HL-60 (cell line): Measurements from ENCODE around the gene OSBPL5.

Experiments
- CTCF ChIP-seq: IDR thresholded peaks from one replicate; pipeline ENCODE4 v1.5.1; 2011; ENCODE audit warnings: low read length, control low read depth, inconsistent platforms; ENCODE audit not compliant: insufficient read depth
- GABPA ChIP-seq: IDR thresholded peaks from 2 replicates; pipeline ENCODE4 v1.6.1; 2012; ENCODE audit warnings: low read depth
- SPI1 ChIP-seq: IDR thresholded peaks from 2 replicates; pipeline ENCODE4 v1.6.1; 2012; ENCODE audit warnings: low read depth, mild to moderate bottlenecking, borderline replicate concordance

- TF ChIP-seq SPI1 (no peak), CTCF (no peak), GABPA (no peak)
Measured at GRCh38 chr11:3205261-3206155, 40.4 kb upstream of the OSBPL5 start.
